ENCODE data around the gene NKAP.
"Not testable (repeated sequence)": the region's sequence is repeated elsewhere in the genome, so short reads cannot be mapped to it uniquely, and the experiment has no call there.

Gene NKAP

DNA sequence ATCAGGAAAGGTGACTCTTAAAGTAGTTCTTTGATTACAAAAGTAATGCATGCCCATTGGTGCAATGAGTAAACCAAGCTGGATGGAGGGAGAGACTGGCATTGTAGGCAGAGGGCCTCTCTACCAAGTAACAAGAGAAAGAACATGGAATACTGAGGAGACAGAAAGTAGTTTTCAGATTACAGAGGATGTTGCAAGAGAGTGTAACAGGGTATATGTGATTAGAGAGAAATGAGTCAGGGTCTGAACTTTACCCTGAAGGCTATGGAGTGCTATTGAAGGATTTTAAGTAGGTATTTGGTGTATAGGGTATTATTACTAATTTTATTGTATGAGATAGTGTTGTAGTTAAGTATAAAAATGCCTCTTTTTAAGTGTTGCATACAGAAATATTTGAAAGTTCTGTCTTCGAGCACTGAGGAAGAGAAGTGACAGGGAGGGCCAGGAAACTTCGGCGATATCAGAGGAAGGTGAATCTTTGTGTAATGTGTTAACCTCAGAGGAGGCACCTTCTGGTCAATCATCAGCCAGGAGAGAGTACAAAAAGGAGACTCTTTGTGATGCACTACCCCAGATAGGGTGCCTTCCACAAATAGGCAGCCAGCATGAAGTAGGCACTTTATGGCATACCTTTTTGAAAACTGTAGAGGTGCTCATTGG lies 8.2 kb downstream of the NKAP start:
- no peak for DNase-seq

DNA sequence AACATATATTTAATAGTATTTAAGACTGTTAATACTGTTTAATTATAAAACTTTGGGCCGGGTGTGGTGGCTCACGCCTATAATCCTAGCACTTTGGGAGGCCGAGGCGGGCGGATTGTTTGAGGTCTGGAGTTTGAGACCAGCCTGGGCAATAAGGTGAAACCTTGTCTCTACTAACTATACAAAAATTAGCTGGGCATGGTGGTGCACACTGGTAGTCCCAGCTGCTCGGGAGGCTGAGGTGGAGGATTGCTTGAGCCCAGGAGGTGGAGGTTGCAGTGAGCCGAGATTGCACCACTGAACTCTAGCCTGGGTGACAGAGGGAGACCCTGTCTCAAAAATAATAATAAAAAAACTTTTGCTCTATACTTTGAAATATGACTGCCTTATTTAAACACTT lies 21.2 kb downstream of the NKAP start:
- not testable (repeated sequence) for DNase-seq

DNA sequence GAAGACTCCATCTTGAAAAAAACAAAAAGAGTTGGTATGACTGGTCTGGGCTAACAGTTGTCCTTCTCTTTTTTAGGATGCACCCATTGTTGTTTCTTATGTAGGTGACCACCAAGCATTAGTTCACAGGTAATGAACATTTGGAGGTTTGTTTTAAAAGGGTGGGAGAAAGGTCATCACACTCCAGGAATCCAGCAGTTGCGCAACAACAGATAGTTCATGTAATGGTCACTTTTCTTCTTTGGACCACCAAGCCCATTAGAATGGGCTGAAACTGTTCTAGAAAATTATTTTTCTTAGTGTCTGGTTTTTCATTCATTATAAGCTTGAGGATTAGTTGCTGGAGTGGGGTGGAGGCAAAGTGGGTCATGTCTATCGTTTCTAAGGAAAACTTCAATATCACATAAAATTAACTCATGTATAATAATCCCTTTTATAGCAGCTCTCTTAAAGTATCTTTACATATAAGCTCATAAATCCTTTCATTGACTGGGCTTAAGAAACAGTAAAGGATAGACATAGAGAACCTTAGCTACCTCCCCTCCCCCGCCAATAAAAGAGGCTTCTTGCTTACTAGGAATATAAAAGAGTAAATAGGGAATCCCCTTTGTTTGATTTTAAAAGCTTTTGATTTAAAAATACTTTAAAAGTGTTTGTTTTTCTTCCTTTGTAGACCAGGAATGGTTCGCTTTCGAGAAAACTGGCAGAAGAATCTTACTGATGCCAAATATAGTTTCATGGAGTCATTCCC lies 23.5 kb downstream of the NKAP start:
- DNase-seq: no peak

DNA sequence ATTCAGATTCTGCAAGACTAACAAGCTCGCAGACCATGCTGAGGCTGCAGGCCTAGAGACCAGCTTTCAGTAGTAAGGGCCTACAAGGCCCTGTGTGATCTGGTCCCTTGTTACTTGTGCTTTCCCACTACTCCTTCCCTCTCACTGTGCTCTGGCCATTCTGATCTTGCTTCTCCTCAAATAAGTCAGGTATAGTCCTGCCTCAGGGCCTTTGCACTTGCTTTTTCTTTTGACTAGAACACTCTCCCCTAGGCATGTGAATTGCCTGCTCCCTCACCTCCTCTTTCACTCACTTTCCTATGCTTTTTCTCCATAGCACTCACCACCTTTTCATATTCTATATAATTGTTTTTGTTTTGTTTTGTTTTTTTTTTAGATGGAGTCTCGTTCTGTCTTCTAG lies 25.7 kb downstream of the NKAP start:
- DNase-seq: no peak

DNA sequence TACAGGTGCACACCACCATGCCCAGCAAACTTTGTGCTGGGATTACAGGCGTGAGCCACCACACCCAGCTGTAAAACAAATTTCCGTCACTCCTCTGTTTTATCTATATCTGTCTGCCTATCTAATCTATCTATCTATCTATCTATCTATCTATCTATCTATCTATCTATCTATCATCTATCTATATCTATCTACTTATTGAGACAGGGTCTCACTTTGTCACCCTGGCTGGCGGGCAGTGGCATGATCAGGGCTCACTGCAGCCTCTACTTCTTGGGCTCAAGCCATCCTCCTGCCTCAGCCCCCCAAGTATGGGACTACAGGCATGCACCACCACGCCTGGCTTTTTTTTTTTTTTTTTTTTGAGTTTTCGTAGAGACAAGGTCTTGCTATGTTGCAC lies 27.2 kb downstream of the NKAP start:
- DNase-seq: no peak

DNA sequence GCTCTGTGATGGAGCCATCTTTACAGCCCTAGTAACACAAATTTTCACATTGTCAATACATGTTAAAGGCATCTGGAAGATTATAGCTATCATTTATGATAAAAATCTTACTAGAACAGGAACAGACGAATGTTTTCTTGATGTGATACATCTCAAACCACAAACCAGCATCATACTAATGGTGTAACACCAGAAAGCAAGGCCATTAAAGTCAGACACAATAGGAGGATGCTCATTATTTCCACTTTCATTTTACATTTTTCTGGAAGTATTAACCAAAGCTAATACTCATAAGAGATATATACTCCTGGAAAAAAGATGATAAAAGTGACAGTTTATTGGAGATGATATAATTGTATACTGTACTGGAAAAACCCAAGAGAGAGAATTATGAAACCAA lies 42.6 kb downstream of the NKAP start:
- DNase-seq: no peak

DNA sequence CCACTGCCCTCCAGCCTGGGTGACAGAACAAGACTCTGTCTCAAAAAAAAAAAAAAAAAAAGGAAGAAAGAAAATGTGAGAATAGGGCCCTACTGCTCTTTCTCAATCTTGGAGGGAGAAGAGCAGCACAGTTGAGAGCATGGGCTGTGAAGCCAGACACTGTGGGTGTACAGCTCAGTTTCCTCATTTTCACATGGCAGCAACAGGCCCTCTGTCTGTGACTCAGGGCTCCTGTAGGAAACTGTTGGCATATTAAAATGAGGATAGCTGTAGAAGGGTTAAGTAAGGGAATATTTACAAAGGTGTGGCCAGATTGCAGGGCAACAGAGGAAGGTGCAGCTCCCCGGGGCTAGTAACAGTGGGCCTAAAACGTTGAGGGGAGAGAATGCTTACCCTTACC lies 44.4 kb downstream of the NKAP start:
- no peak for DNase-seq

DNA sequence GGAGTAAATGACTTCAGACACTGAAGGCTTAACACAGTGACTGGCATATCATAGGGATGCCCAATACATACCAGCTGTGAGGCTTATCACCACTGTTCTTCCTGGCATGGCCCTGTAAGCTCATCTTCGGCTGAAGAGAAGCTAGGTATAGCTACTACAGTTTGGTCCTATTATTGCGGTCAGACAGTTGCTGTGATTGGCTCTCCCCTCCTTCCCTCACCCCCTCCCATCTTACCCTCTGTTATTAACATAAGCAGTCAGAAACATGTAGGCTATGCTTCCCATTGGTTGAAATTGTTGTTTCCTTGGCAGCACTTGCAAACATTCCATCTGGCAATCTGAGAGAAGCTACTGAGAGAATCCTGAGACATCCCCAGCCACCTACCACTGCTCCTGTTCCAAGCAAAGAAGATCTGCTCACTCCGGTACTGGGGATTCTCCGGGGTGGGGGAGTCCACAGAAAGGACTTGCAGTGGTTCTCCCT lies 47.7 kb downstream of the NKAP start, which contains the start of gene AKAP14:
TSS of gene AKAP14 (plus strand) at position 51 of the 484 bp plus-strand sequence. CDS start 7,331 bp downstream, outside the sequence.
- no peak for DNase-seq

DNA sequence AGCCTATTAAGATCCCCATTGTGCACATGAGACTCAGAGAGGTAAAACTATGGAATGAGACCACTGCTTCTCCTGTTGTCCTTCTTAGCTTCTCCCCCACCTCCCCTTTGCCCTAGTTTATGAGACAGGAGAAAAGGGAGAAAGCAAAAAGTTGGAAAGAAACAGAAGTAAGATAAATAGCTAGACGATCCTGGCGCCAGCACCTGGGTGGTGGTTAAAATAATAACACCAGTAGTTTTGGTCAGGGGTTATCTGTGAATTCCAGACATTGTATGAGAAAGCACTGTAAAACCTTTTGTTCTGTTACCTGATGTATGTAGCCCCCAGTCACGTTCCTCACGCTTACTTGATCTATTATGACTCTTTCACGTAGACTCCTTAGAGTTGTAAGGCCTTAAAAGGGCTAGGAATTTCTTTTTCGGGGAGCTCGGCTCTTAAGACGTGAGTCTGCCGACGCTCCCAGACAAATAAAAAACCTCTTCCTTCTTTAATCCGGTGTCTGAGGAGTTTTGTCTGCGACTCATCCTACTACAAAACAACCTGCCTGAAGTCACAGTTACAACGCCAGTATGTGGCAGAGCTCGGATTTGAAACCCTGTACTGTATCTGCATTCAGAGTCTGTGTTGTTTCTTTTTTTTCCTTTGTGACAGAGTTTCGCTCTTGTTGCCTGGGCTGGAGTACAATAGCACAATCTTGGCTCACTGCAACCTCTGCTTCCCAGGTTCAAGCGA lies 51.4 kb downstream of the NKAP start:
- DNase-seq: not testable (repeated sequence)

DNA sequence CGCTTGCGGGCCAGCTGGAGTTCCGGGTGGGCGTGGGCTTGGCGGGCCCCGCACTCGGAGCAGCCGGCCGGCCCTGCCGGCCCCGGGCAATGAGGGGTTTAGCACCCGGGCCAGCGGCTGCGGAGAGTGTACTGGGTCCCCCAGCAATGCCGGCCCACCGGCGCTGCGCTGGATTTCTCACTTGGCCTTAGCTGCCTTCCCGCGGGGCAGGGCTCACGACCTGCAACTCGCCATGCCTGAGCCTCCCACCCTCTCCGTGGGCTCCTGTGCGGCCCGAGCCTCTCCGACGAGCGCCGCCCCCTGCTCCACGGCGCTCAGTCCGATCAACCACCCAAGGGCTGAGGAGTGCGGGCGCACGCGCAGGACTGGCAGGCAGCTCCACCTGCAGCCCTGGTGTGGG lies 52.9 kb downstream of the NKAP start:
- DNase-seq: not testable (repeated sequence)

DNA sequence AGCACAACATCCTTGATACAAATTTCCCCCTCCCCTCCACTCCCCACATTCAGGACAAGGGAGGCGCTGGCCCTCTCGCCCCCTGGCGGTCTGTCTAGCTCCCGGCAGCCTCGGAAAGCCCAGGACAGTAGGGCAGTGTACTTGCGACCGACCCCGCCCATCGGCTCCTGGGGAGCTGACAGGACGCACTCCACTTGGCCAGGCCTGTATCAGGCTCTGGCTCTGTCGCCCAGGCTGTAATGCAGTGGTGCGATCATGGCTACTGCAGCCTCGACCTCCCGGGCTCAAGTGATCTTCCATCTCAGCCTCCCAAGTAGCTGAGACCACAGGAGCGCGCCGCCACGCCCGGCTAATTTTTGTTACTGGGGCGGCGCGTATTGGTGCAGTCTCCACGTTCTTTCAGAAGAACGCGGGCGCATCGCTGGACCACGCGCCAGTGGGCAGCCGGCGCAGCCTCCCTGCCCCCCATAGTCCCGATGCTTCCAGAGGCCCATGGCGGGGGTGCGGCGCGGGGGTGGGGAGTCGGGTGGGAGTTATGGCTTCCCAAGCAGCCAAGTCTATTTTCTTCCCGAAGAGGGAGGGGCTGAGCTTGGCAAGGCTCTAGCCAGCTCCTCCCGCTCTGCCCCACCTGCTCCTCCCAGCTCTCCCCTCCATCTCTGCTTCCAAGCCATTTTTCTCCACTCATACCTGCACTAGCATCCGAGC lies 55.7 kb downstream of the NKAP start:
- peak; percentile 16 to 67 (median 43) for DNase-seq

DNA sequence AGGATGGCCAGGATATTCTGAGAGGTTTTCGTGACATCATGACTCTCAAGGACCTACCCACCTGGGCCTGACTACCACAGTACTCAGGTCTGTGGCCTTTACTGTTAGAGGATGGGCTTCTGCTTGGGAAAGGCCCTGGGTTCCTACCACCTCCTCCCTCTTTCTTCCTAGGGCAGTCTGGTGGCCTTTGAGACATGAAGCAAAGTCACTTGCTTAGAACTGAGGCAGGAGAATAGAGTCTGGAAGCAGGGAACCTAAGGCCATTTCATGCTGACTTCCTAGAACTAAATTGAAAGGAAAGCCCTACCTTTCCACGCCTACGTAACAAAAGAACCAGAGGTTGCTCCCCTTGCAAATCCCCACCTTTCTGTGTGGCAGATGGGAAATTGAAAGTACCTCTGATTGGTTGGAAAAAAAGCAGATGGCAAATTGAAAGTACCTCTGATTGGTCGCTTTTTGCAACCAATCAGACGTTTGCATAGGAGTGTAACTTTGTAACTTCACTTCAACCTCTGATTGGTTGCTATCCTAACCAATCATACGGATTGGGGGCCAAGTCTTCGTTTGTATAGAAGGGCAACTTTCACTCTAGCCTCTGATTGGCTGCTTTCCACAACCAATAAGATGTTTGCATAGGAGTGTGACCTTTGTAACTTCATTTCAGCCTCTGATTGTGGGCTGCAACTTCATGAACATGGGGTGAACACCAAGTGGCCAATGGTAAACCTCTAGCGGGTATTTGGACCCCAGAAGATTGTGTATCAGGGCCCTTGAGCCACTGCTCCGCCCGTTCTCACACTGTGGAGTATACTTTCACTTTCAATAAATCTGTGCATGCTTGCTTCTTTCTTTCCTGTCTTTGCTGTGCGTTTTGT lies 57.8 kb downstream of the NKAP start:
- DNase-seq: peak in 2 of 5 donors; percentile 11 to 60

DNA sequence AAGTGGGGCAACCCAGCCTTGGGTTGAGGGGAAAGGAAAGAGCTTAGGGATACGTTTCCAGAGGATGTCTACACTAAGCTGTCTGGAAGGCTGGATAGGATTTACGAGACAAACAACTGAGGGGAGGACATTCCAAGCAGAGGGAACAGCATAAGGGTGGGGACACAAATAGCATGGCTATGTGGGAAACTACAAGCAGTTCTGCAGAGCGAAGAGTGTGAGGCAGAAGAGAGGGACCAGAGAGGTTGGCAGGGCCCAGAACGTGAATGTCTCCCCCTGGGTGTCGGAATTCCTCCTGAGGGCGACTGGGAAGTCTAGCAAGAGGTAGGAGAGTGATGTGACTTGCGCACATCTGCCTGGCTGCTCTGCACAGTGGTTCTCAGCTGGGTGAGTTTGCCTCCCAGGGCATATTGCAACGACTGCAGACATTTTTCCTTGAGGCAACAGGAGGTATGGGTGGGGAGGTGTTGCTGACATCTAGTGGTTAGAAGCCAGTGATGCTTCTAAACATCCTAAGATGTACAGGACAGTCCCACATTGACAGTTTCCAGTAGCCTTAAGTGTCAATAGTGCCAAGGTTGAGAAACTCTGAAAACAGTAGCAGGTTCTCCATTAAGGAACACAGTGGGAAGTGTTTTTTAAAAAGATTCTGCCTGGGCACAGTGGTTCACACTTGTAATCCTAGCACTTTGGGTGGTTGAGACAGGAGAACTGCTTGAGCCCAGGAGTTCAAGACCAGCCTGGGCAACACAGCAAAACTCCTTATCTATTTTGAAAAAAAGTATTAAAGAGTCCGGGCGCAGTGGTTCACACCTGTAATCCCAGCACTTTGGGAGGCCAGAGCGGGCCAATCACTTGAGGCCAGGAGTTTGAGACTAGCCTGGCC lies 62.8 kb downstream of the NKAP start:
- peak in 4 of 5 donors; percentile 14 to 62 (median 20) for DNase-seq

DNA sequence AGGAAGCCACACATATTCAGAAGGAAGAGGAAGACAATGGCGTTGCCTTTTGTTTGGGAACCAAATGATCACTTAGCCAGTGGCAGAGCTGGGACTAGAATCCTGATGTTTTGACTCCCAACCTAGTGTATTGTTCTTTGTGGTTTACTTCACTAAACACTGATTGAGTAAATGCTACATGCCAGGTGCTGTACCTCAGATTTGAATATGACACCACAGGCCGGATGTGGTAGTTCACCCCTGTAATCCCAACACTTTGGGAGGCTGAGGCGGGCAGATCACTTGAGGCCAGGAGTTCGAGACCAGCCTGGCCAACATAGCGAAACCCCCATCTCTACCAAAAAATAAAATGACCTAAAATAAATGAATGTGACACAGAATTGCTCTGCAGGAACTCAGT lies 63.5 kb downstream of the NKAP start:
- no peak for DNase-seq

DNA sequence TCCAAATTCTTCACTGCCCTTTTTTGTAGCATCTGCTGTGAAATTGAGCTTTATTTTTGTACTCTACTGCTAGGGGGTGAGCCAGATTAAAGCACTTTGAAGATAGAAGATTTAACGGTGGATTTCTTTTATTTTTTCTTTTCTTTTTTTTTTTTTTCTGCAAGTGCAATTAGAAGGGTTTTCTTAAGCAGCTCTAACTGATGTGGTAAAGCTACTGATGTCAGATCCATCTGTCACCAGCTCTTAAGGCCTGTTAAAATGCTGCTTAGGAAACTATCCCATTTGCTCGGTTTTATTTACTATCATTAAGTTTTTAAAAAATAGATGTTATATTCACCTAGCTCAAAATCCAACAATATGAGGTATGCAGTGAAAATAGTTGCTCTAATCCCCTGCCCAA lies 64.8 kb downstream of the NKAP start:
- no peak for DNase-seq

DNA sequence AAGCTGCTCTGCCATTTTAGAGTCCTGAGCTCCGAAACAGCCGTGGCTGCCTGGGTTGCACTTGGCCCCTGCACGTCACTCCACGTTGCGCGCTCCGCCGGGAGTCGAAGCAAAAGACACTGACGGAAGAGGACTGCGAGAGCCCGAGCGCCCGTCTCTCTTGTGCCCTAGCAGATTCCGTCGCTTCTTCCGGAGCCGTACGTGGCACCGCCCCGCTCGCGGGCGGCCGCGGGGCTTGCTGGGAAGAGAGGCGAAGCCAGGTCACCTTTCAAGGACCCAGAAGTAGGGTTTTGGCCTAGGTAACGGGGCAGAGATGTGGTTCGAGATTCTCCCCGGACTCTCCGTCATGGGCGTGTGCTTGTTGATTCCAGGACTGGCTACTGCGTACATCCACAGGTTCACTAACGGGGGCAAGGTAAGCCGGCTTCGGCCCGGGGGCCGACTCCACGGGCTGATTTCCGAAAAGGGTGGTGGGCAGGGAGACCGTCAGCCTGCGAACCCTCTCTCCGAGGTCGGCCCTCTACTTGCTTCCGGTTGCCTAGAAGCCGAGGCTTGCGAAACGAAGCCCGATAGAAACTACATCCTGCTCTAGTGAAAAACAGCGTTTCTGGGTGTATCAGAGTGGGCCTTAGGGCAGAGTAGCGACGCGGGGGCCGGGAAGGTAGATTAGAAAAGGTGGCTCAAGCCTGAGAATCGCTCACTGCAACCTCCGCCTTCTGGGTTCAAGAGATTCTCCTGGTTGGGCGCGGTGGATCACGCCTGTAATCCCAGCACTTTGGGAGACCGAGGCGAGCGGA lies 71.8 kb downstream of the NKAP start, which contains the start of the genes NDUFA1 and RNF113A:
TSS of gene NDUFA1 (plus strand) at position 234 of the 797 bp plus-strand sequence. CDS start at position 314, 80 bp downstream.
TSS of gene RNF113A (minus strand) at position 135 of the 797 bp plus-strand sequence. CDS start at position 15, 120 bp downstream.
- peak; percentile 63 to 93 (median 78) for DNase-seq

DNA sequence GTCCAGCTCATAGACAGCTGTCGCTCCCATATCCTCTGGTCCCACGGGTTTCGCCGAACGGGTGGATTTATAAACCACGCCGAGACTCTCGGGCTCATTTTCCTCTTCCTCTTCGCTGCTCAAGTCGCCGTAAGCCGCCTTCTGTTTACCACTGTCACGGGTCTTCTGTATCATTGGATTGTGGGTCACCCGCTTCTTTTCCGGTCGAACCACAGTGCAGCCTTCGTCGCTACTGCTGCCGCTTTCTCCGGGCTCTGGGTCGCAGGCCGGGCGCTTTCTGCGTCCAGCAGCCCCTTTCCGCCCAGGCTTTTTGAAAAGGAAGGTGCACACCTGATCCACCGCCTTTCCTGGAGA lies 72.3 kb downstream of the NKAP start:
- DNase-seq: peak in 1 of 5 donors; percentile 6
